ENCODE data around the gene GALNT17.

The GALNT17 gene

GRCh38 chr7:71393661-71394060, 261.7 kb downstream of the GALNT17 start:
- Histone ChIP-seq H3K27ac (no peak overlapping the region), H3K36me3 (replicated peaks) (no peaks in the 10 kb centered on the region), H3K27me3 (replicated peaks) (no peaks in the 10 kb centered on the region), H3K4me3 (ENCODE audit: low read depth, low read length) (no peak overlapping the region)
- TF ChIP-seq CTCF (IDR thresholded peaks at IDR 0.05; ENCODE audit: low read depth, low read length, missing control alignments) = no peak
- in situ Hi-C loops (cut with HindIII; ENCODE audit: low pct_ligation_motif_present, low sequenced_read_pairs) = no loop called here
- DNase-seq = no peak

GRCh38 chr7:71402684-71403083, 270.7 kb downstream of the GALNT17 start:
- TF ChIP-seq CTCF (IDR thresholded peaks at IDR 0.05; ENCODE audit: low read depth, low read length, missing control alignments) = no peak
- DNase-seq = no peak

GRCh38 chr7:71403202-71403946, 271.4 kb downstream of the GALNT17 start:
- Histone ChIP-seq H3K27ac (no peak overlapping the region), H3K36me3 (replicated peaks) (no peaks in the 10 kb centered on the region), H3K27me3 (replicated peaks) (no peaks in the 10 kb centered on the region), H3K4me3 (ENCODE audit: low read depth, low read length) (no peak overlapping the region)
- in situ Hi-C loops (cut with HindIII; ENCODE audit: low pct_ligation_motif_present, low sequenced_read_pairs) = no loop called here
- no peak for DNase-seq
- no peak for TF ChIP-seq CTCF (IDR thresholded peaks at IDR 0.05; ENCODE audit: low read depth, low read length, missing control alignments)

More at GRCh38 chr7:71402684-71403083, 270.7 kb downstream of the GALNT17 start:
- in situ Hi-C loops (cut with HindIII; ENCODE audit: low pct_ligation_motif_present, low sequenced_read_pairs) = no loop called here
- Histone ChIP-seq H3K27ac (no peak overlapping the region), H3K27me3 (replicated peaks) (no peaks in the 10 kb centered on the region), H3K4me3 (ENCODE audit: low read depth, low read length) (no peak overlapping the region), H3K36me3 (replicated peaks) (no peaks in the 10 kb centered on the region)

GRCh38 chr7:71404726-71405345, 272.9 kb downstream of the GALNT17 start:
- Histone ChIP-seq H3K27ac (no peak overlapping the region), H3K4me3 (ENCODE audit: low read depth, low read length) (no peak overlapping the region), H3K36me3 (replicated peaks) (no peaks in the 10 kb centered on the region), H3K27me3 (replicated peaks) (no peaks in the 10 kb centered on the region)
- in situ Hi-C loops (cut with HindIII; ENCODE audit: low pct_ligation_motif_present, low sequenced_read_pairs) = no loop called here
- no peak for DNase-seq
- TF ChIP-seq CTCF (IDR thresholded peaks at IDR 0.05; ENCODE audit: low read depth, low read length, missing control alignments) = no peak

- H3K36me3 ChIP-seq (replicated peaks) = no peaks in the 10 kb centered on the region
- in situ Hi-C loops (cut with HindIII; ENCODE audit: low pct_ligation_motif_present, low sequenced_read_pairs) = no loop called here
- no peak overlapping the region for H3K27ac ChIP-seq
- no peak for TF ChIP-seq CTCF (IDR thresholded peaks at IDR 0.05; ENCODE audit: low read depth, low read length, missing control alignments)
- H3K27me3 ChIP-seq (replicated peaks) = no peaks in the 10 kb centered on the region
- no peak for DNase-seq
- H3K4me3 ChIP-seq (ENCODE audit: low read depth, low read length) = no peak overlapping the region
Observed at GRCh38 chr7:71408271-71408670, 276.3 kb downstream of the GALNT17 start.
